ENCODE data around the gene CYTH4. TPM values are rescaled to one million over a fixed set of nuclear protein-coding genes. Genes with fewer than 3 reads are reported as not detected.
A peak's percentile ranks its signal among the peaks of the same experiment; 100 is the strongest.

CYTH4 gene, protein sequence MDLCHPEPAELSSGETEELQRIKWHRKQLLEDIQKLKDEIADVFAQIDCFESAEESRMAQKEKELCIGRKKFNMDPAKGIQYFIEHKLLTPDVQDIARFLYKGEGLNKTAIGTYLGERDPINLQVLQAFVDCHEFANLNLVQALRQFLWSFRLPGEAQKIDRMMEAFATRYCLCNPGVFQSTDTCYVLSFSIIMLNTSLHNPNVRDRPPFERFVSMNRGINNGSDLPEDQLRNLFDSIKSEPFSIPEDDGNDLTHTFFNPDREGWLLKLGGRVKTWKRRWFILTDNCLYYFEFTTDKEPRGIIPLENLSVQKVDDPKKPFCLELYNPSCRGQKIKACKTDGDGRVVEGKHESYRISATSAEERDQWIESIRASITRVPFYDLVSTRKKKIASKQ
- total RNA-seq (2021; fragmentation: NEBNext Ultra II Directional; extraction: Animal tissue kit (Norgen Biotek cat#: 25700)) (not detected in 2 replicates), polyA plus RNA-seq (2011; rRNA removed) (0.08 and 0.09 TPM in 2 replicates), polyA minus RNA-seq (2011; rRNA and poly(A)+ RNA removed) (0.10 TPM in 1 of 2 replicates, not detected in the other)
- polyA plus RNA-seq (2011; cell fraction: cytosol; rRNA removed), result 0.43 TPM
- polyA plus RNA-seq (2011; cell fraction: nucleus; rRNA removed), result 0.16 TPM
- polyA plus RNA-seq (2012, experiment 1 of 2), result 0.07 to 0.11 TPM in 2 of 4 replicates, not detected in the others
- not detected for polyA plus RNA-seq (2012, experiment 2 of 2)
- polyA plus RNA-seq (2013, experiment 1 of 2), result 0.02 TPM
- 0.04 TPM for polyA plus RNA-seq (2013, experiment 2 of 2)
- not detected for polyA minus RNA-seq (2011; cell fraction: cytosol; rRNA and poly(A)+ RNA removed)
- not detected for polyA minus RNA-seq (2011; cell fraction: nucleus; rRNA and poly(A)+ RNA removed)
- long read RNA-seq, experiment 1, result 0 reads
- long read RNA-seq, experiment 2, result 0 reads

DNA sequence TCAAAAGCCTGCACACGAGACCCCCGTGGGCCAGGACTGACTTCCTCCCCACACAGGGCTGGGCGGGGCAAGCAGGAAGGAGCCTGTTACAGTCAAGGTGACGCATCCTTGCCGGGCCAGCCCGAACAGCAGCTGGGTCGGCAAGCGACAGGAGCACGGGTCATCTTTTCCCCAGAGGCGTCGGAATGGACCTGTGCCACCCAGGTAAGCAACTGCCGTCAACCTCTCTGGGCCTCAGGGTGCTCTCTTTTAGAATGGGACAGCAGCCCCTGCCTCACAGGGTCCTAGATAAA, at the start of gene CYTH4:
Gene CYTH4, plus strand, starts transcription at position 124 of the 293 bp plus-strand sequence. Its CDS starts 62 bp downstream, at position 186.
- H4K8ac ChIP-seq (ENCODE audit: extremely low read depth, insufficient read depth, low read length), result no peak within 1 kb of the TSS
- peaks cover 0 to 15% (median 4%) of the 10 kb centered on the region in 4 experiments; a peak in 4 of 7 replicates for H3K4me1 ChIP-seq (replicated peaks in 1 of 4; ENCODE audit: control insufficient read depth in 3 of 4, insufficient read depth in 4 of 4, low read length in 3 of 4)
- H3K4me3 ChIP-seq (ENCODE audit: extremely low read depth in 1 of 4, insufficient read depth in 2 of 4, low read depth in 3 of 4, low read length in 4 of 4), result no peak within 1 kb of the TSS
- no peaks in the 10 kb centered on the region for H3K79me1 ChIP-seq (ENCODE audit: low read depth, low read length)
- H3K36me3 ChIP-seq (ENCODE audit: control insufficient read depth in 2 of 4, insufficient read depth in 4 of 4, low read length in 3 of 4), result no peaks in the 10 kb centered on the region
- no peaks in the 10 kb centered on the region for H3K79me2 ChIP-seq (ENCODE audit: control insufficient read depth in 1 of 2, insufficient read depth in 2 of 2, low read length in 2 of 2)
- peak within 1 kb of the TSS; percentile 16 for H4K91ac ChIP-seq (replicated peaks; ENCODE audit: insufficient read length, low read length)
- H3K9ac ChIP-seq (replicated peaks in 1 of 4; ENCODE audit: extremely low read depth in 1 of 4, low read depth in 3 of 4, low read length in 3 of 4), result no peak within 1 kb of the TSS
- POLR2A ChIA-PET (ENCODE audit: partially characterized antibody), result no interaction called here
- CTCF ChIA-PET (ENCODE audit: partially characterized antibody), result interaction anchor here (0.9 to 4.7 kb wide), 6 partner anchors 10 to 71 kb away, joined by 3 to 32 read pairs (median 4); no protein-coding TSS in a partner anchor
- no peak within 1 kb of the TSS for H3K23ac ChIP-seq (ENCODE audit: insufficient read length)
- H3K27me3 ChIP-seq (replicated peaks in 1 of 4; ENCODE audit: control insufficient read depth in 3 of 4, extremely low read depth in 1 of 4, insufficient read depth in 3 of 4, low read length in 3 of 4), result no peaks in the 10 kb centered on the region; a peak in 2 of 7 replicates
- no peaks in the 10 kb centered on the region for H3K9me3 ChIP-seq (ENCODE audit: insufficient read depth in 2 of 2, low read depth in 1 of 2, low read length in 1 of 2)
- H3K56ac ChIP-seq (replicated peaks; ENCODE audit: insufficient read length, low read depth, low read length), result no peak within 1 kb of the TSS
- H4K5ac ChIP-seq (ENCODE audit: insufficient read length, low read depth, low read length), result no peak within 1 kb of the TSS
- H3K4me2 ChIP-seq (ENCODE audit: insufficient read depth in 1 of 2, low read depth in 2 of 2, low read length in 2 of 2), result no peak within 1 kb of the TSS
- FAIRE-seq (no peak), DNase-seq (ENCODE audit: low read depth in 1 of 2, low spot score in 2 of 2) (no peak)
- no peak within 1 kb of the TSS for H2BK20ac ChIP-seq (ENCODE audit: low read length)
- no peak within 1 kb of the TSS for H3K14ac ChIP-seq (ENCODE audit: insufficient read length)
- H2AK5ac ChIP-seq (ENCODE audit: low read depth, low read length), result no peak within 1 kb of the TSS
- no peak within 1 kb of the TSS for H2BK5ac ChIP-seq (ENCODE audit: low read depth, low read length)
- H3K23me2 ChIP-seq (ENCODE audit: low read depth, low read length), result no peaks in the 10 kb centered on the region
- no peaks in the 10 kb centered on the region for H4K20me1 ChIP-seq (replicated peaks in 1 of 2; ENCODE audit: control insufficient read depth in 1 of 2, insufficient read depth in 2 of 2, low read length in 2 of 2)
- H3K18ac ChIP-seq (ENCODE audit: extremely low read depth, low read length), result no peak within 1 kb of the TSS; the same call in none of the 2 replicates
- no peak within 1 kb of the TSS for H2BK120ac ChIP-seq (replicated peaks; ENCODE audit: low read depth, low read length)
- H3K27ac ChIP-seq (ENCODE audit: low read depth, low read length), result no peak within 1 kb of the TSS
- 80% methylated on average over 12 of the region's 12 CpGs; no CpG with 5 or more reads in 1 of the 2 experiments for WGBS, 2 experiments (ENCODE audit: extremely low coverage in 1 of 2, insufficient coverage in 1 of 2, insufficient read length in 1 of 2, insufficient replicate concordance in 2 of 2, low coverage in 1 of 2, low lambda C conversion rate in 2 of 2, missing lambda C conversion rate in 1 of 2)
- H3K4ac ChIP-seq (replicated peaks; ENCODE audit: insufficient read length, low read depth, low read length), result no peak within 1 kb of the TSS
- 0 out of 2 replicates have a peak within 1 kb of the TSS, but pooled peaks have one; percentile 19 for H2BK15ac ChIP-seq (ENCODE audit: low read length)
- H2AFZ ChIP-seq (ENCODE audit: low read length), result no peak within 1 kb of the TSS
- no peak within 1 kb of the TSS for H2BK12ac ChIP-seq (ENCODE audit: low read depth, low read length)
- TF ChIP-seq, protein P1, sequence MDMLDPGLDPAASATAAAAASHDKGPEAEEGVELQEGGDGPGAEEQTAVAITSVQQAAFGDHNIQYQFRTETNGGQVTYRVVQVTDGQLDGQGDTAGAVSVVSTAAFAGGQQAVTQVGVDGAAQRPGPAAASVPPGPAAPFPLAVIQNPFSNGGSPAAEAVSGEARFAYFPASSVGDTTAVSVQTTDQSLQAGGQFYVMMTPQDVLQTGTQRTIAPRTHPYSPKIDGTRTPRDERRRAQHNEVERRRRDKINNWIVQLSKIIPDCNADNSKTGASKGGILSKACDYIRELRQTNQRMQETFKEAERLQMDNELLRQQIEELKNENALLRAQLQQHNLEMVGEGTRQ (IDR thresholded peaks at IDR 0.05; ENCODE audit: low read length), result no peak
- TF ChIP-seq, protein P2, sequence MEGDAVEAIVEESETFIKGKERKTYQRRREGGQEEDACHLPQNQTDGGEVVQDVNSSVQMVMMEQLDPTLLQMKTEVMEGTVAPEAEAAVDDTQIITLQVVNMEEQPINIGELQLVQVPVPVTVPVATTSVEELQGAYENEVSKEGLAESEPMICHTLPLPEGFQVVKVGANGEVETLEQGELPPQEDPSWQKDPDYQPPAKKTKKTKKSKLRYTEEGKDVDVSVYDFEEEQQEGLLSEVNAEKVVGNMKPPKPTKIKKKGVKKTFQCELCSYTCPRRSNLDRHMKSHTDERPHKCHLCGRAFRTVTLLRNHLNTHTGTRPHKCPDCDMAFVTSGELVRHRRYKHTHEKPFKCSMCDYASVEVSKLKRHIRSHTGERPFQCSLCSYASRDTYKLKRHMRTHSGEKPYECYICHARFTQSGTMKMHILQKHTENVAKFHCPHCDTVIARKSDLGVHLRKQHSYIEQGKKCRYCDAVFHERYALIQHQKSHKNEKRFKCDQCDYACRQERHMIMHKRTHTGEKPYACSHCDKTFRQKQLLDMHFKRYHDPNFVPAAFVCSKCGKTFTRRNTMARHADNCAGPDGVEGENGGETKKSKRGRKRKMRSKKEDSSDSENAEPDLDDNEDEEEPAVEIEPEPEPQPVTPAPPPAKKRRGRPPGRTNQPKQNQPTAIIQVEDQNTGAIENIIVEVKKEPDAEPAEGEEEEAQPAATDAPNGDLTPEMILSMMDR (IDR thresholded peaks at IDR 0.05; ENCODE audit: control extremely low read depth in 1 of 3, insufficient read depth in 1 of 3, low read depth in 1 of 3, low read length in 3 of 3), result no peak
- TF ChIP-seq CREB1 (IDR thresholded peaks at IDR 0.05) (no peak), BRCA1 (IDR thresholded peaks at IDR 0.05; ENCODE audit: low read depth, low read length) (no peak)
- TF ChIP-seq, protein P3, sequence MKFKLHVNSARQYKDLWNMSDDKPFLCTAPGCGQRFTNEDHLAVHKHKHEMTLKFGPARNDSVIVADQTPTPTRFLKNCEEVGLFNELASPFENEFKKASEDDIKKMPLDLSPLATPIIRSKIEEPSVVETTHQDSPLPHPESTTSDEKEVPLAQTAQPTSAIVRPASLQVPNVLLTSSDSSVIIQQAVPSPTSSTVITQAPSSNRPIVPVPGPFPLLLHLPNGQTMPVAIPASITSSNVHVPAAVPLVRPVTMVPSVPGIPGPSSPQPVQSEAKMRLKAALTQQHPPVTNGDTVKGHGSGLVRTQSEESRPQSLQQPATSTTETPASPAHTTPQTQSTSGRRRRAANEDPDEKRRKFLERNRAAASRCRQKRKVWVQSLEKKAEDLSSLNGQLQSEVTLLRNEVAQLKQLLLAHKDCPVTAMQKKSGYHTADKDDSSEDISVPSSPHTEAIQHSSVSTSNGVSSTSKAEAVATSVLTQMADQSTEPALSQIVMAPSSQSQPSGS (IDR thresholded peaks at IDR 0.05; ENCODE audit: low read length), result no peak

All from H1 (cell line).